NCI-H2171 treated with DMSO at 0.1 percent for 48 hours (cell line): ENCODE data around the gene AKAP6.

Experiments used
- DNase-seq: peaks from one replicate; lab custom pipeline; 2025; lab: John Stamatoyannopoulos, UW

The AKAP6 gene

DNA sequence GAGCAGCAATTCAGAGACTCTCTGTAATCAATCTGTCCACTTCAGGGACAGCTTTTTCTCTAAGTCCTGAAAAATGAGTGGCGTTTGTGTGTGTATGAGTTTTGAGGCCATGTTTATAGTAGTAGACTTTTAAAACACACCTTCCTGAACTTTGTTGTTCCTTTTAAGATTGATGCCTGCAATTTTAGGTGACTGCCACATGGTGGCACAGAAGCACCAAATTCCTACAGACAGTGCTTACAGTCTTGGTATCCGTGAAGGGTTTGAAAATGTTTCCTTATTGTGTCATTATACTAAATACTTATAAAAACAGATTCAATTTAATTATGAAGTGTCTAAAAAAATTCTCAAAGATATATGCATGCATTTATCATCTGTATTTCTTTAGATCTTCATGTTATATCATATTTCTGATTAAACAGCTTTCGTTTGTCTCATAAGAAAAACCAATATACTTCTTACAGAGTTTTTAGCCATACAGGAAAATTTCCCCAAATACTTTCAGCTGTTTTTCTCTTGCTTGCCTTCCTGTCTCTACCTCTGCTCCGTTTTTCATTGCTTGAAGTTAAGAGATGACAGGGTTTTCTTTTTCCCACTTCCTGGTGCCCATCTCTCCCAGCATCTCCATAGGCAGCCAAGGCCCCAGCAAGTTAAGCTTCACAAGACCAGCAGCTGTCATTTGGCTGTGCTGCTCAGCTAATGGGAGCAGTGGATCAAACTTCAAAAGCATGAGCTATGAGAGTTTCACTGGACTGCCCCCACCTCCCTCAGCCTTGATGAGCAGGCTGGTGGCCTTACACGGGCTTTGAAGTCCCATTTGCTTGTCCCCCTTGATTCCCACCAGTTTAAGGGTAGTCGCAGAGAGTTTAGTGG, 259.6 kb downstream of the AKAP6 start:
- DNase-seq, result no peak

DNA sequence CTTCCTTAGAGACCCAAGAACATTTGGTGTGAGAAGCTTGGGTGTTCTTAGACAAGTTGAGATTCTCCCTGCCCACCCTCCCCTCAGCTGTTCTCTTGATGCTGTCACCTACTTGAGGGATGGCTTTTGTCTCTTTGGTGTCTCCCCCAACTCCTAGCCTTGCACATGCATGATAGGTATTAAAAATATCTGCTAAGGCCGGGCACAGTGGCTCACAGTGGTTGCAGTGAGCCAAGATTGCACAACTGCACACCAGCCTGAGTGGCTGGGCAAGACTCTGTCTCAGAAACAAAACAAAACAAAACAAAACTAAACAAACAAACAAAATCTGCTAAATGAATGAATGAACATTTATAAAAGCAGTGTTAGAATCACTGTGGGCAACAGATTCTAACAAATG, 261.1 kb downstream of the AKAP6 start:
- DNase-seq, result no peak

DNA sequence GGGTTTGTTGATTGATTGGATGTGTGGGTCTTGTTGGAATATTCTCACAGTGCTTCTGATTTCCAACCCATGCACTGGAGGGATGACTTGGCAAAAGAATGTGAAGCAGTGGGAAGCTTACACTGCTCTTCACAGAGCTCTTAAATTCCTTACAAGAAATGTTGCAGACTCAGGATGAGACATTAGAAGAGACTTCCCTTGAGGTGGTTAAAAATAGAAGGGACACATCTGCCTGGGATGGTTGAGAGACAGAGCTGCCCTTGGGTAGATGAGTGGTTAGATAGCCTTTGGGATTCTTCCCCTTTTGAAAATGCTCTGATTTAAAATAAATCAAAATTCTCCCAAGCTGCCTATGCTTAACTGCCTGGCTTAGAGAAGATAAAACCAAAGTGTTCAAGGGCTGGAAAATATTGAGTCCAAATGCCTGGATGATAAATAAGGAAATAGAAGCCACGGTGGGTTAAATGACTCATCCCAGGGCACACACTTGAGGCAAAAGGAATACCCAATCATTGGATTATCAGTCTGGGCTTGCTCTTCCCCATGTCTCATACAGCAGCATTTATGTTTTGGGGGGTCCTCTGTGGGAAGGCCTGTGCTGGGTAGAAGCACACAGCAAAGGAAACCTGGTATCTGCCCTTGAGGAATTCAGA, 264.3 kb downstream of the AKAP6 start:
- DNase-seq, result no peak

DNA sequence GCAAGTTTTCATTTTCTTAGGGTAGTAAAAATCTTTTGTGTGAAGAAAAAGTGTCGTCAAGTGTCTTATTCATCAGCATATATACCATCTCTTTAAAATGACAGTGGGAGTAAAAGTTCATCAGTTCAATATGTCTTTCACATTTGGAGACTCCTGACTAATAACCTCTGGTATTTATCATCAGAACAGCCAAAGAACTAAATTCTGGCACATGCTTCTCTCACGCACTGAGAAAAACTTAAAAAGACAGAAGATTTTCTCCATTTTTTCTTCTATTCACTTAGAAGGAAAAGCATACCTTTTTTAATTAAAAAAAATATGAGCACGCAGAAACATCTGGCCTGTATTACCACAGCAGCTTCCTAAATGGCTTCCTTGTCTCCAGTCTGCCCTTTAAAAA, 265.7 kb downstream of the AKAP6 start:
- DNase-seq, result no peak

DNA sequence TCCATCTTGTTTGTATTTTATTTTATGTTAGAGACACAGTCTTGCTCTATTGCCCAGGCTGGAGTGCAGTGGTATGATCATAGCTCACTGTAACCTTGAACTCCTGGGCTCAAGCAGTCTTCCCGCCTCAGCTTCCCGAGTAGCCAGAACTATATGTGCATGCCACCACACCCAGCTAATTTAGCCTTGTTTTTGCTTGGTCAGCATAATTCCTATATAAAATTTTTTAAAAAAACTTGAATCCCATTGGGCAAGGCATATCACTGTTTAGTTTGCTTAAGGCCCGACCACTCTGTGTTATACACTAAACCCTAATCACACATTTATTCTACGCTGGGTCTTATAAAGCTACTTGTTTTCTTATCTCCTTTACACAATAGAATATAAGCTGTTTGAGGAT, 266.4 kb downstream of the AKAP6 start:
- no peak for DNase-seq

DNA sequence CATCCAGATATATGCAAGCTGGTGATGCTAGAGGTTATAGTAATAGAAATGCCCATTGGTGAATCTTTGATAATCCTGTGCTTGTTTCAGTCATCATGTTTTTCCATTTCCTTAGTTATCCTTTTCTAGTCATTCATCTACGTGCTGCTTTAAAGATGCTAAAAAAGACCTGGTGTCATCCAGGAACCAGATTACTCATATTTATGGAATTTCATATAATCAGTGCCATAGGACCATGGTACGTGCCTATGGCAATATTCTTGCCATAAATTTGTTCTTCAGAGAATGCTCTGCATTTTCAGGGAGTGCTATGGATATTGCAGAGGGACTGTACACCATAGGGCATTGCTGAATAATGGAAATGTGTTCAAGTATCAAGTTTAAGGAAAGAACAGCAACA, 267.3 kb downstream of the AKAP6 start:
- DNase-seq, result no peak

DNA sequence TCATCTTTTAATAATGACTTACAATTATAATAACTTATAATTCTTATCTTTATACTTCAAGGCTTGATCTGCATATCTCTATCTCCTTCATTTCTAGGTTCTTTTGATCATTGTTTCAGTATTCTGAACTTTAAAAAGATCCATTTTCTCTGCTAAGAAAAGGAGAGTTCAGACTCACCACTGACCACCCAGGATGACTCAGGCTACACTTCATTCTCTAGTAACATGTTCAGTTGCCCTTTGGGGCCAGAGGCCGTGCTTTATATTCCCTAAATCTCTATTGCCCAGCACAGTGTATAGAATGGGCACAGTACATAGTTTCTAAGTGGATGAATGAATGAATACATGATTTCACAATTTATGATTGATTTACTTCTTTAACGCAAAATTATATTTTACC, 268.7 kb downstream of the AKAP6 start:
- no peak for DNase-seq

DNA sequence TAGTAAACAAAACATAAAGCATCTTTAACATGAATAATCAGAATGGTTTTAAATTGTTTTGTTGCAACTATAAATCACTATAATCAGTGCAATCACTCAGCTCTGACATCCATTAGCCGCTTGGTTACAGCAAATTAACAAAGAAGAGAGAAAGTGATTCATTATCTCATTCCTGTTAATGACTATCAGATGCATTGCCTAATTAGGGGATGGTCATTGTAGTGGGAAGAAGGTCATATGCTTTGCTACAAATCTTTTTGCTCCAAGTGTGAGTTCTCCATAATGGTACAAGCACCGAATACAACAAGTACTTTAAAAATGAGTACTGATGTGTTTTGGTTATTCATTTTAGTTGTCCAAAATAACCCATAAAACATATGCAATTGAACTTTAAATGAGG, 272.0 kb downstream of the AKAP6 start:
- DNase-seq, result no peak

DNA sequence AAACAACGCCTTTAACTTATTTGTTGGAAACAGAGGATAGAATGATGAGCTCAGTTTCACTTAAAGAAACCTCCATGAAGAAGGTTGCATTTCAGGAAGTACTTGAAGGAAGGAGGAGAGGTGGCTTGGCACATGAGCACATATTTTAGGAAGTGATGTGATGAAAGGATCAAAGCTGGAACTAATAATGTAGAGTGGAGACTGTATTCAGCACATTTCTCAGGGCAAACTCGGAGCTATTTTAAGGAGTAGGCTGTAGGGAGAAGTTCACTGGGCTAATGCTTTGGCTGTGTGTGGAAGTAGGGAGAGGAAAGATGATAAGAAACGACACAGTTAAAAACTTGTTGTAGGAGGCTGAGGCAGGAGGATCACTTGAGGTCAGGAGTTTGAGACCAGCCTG, 272.8 kb downstream of the AKAP6 start:
- no peak for DNase-seq

DNA sequence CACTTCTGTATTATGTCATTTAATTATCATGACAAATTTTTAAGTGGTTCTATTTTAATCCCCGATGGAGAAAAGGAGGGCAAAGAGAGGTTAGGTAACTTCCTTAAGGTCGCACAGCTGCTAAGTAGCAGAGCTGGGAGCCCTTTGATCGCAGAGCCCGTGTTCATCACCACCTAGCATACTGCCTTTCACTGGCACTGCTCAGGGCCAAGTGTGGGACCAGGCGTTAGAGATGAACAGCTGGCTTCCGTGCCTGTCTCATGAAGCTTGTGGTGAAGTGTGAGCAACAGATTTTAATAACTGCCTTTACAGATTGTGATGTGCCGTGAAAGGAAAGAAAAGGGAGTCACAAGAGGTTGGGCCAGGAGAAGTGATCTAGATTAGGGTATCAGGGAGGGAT, 273.6 kb downstream of the AKAP6 start:
- no peak for DNase-seq

DNA sequence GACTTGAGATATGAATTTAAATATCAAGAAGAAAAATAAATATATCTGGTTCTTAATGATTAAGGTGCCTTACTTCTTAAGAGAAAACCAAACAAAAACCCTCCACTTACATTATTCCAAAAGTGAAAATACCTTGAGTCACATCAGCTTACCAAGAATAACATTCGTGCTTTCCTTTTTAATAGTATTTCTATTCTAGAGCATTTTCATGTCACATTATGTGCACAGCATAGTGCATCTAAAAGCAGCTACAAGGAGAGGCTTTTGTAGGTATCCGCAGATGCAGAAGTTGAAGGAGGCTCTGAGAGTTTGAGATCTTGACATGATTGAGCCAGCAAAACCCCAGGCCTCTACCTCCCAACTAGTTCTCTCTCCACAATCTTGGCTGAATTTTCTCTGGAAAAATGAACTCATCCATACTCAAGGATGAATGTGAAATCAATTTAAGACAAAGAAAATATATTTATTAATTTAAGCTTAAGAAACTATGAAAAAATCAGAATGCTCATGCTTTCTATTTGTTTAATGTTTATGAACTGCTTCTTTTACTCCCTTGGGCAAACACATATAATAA, 275.0 kb downstream of the AKAP6 start:
- no peak for DNase-seq

DNA sequence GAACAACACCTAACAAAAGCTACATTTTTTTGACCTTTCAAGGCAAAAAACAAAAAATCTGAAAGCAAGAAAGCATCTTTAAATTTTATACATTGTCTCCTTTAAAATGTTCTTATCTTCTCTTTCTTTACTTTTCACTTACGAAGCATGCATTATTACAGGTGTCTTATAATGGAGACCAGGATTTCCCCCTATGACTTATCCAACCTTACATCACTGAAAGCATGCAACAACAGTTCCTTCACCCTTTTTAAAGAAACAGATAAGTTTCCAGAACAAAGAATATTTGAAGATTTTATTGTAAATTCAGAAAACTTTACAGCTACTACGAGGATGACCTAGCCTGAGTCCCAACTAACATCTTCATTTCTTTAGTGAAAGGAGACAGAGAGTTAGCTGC, 277.2 kb downstream of the AKAP6 start:
- no peak for DNase-seq

DNA sequence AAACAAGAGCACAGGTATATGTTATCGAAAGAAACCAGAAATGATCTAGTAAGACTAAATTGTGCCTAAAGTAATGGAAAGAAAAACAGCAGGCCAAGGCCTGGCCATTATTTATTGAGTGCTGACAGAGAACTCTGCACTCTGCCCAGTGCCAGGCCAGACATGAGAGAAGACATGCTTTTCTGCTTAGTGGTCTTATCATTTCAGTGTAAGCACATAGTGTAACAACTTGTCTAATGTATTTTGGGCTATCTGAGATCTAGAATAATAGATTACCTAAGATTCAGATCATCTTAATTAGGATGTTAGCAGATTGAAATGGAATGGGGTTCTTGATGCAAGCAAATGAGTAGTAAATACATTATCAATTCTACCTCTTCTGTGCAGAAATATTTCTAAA, 278.3 kb downstream of the AKAP6 start:
- no peak for DNase-seq

DNA sequence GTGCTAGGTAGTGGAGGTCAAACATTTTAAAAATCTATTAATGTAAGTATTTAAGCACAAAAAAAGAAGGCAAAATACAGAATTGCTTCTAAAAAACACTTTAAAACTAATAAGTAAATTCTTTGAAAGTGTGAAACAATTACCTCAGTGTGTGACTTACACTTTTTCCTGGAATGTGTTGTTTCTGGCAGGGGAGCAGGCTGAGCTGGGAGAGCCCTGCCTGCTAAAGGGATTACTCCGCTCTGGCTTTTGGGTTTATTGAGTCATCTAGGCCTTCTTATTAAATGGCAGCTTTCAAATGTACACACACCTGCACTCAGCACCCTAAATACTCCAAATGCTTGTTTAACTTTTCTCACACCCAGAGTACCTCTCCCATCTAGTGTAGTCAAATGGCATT, 279.8 kb downstream of the AKAP6 start:
- DNase-seq, result no peak

DNA sequence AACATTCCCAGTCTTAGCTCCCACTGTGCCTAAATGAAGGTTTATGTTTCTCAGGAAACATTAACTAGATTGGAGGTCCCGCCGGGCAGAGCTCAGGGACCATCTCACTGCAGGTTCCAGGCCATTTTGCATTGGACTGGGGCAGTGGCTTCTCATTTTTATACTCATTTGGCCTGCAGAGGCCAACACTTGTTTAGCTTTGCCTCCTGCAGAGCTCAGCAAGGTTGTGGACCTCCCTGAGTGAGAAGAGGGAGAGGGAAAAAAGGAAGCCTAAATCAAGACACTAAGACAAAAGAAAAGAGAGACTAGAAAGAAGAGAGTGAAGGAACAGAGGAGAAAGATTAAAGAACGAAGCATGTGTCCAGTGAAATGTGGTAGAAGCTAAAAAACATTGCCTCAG, 280.3 kb downstream of the AKAP6 start:
- no peak for DNase-seq

DNA sequence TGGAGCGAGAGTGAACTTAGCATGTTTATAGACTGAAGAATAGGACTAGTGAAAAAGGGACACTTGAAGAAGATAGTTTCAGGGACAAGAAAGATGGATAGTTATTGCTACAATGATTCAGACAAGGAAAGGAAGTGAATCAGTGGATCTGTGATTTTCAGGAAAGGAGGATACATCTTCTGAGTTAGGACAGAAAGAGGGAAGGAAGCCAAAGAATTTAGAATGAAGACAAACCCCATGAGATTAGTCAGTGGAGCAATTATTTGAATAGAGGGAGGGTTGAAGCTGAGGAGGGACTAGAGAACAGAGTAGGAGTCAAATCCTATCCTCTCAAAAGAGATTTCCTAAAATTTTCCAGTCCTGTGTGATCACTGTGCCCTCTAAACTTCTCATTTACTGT, 282.7 kb downstream of the AKAP6 start:
- DNase-seq, result no peak

DNA sequence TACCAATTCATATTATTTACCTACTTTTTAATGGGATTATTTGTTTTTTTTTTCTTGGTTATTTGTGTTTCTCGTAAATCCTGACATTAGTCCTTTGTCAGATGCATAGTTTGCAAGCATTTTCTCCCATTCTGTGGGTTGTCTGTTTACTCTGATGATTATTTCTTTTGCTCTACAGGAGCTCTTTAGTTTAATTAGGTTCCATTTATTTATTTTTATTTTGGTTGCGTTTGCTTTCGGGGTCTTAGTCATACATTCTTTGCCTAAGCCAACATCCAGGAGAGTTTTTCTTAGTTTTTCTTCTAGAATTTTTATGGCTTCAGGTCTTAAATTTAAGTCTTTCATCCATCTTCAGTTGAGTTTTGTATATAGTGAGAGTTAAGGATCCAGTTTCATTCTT, 289.9 kb downstream of the AKAP6 start:
- no peak for DNase-seq

DNA sequence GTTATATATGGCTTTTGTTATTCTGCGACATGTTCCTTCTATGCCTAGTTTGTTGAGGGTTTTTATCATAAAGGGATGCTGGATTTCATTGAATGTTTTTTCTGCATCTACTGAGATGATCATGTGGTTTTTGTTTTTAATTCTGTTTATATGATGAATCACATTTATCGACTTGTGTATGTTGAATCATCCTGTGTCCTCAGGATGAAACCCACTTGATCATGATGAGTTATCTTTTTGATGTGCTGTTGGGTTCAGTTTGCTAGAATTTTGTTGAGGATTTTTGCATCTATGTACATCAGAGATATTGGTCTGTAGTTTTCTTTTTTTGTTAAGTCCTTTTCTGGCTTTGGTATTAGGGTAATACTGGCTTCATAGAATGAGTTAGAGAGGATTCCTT, 291.2 kb downstream of the AKAP6 start:
- no peak for DNase-seq

DNA sequence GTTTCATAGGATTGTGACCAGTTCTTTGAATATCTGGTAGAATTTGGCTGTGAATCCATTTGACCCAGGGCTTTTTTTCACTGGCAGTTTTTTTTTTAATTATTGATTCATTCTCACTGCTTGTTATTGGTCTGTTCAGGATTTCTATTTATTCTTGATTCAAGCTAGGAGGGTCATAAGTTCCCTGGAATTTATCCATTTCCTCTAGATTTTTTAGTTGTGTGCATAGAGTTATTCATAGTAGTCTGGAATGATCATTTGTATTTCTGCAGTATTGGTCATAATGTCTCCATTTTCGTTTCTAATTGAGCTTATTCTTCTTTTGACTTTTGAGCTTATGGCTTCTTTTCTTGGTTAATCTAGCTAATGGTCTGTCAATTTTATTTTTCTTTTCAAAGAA, 291.6 kb downstream of the AKAP6 start:
- DNase-seq, result no peak

DNA sequence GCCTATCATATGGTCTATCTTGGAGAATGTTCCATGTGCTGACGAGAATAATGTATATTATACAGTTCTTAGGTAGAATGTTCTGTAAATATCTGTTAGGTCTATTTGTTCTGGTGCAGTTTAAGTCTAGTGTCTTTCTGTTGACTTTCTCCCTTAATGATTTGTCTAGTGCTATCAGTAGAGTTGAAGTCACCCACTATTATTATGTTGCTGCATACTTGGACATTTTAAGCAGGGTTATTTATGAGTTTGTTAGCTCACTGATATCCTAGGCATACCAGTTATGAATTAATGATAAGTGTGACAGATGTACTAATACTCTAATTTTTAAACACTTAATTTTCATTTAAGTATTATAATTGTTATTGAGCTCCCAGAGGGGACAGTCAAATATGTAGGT, 292.5 kb downstream of the AKAP6 start:
- no peak for DNase-seq

DNA sequence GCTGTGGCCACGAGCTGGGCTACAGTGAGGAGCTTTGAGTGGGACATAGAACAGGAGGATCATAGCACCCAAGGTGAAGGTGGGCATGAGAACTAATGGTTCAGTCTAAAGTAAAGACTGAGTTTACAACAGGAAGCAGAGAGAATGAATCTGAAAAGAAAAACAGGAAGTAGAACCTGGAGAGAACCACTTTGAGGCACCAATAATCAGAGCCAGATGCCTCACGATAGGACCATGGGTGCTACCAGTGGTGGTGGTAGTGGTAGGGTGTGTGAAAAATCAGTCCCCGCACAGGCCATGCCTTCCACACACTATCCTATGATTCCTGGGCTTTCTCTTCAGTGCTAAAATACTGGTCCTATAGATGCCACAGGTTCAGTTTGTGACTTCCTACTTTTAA, 293.6 kb downstream of the AKAP6 start:
- no peak for DNase-seq

DNA sequence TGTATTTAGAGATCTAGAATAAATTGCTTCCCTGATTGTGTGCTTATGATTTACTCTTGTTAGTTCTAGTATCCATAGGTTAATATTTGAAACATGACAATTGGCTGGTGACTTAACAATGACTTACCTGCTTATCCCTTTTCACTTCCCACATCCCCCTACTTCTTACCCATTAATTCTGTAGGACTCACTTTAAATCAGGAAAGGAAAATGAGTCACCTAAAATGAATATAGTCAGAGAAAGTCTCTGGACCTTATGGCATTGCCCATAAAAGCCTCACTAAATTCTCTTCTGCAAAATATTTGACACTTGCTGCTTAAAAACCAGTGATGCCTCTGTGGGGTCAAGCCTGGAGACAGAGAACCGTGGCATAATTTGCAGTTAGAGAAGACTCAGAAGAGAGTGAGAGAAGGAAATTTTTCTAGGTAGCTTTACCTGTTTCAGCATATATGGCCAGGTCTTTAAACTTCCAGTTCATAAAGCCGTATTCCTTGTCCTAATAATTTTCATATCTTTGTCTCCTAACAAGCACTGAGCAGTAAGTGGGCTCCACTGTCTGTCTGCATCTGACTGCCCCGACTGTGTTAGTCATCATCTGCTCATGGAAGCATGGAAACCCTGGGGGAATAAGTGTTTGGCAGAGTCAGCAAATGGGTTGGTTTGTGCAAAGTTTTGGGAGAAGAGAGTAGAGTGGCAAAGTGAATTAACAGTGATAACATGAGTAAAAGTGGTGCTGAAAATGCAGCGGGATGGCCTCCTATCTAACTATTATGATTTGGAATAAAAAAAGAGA, 294.4 kb downstream of the AKAP6 start:
- no peak for DNase-seq

DNA sequence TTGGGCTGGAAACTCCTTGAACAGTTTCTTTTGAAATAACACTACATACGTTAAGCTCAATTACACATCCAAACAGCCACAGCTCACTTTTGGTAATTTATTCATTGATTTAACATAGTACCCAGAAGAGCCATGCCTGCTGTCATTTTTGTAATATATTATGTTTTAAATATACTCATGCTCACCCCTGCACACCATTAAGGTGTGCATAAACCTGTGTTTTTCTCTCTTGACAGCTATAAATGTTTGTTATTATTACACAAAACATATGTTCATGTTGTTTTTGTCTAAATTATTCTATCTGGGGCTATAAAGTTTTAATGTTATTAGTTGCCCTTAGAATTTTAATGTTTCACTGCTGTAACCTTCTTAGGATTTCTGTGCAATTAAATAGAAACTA, 296.1 kb downstream of the AKAP6 start:
- DNase-seq, result no peak
